ENCODE measurements around the gene SLC47A2. TPM values are rescaled to one million over a fixed set of nuclear protein-coding genes. Genes with fewer than 3 reads are reported as not detected.

The SLC47A2 gene
- total RNA-seq, 2 experiments from 2014 or later = not detected

DNA sequence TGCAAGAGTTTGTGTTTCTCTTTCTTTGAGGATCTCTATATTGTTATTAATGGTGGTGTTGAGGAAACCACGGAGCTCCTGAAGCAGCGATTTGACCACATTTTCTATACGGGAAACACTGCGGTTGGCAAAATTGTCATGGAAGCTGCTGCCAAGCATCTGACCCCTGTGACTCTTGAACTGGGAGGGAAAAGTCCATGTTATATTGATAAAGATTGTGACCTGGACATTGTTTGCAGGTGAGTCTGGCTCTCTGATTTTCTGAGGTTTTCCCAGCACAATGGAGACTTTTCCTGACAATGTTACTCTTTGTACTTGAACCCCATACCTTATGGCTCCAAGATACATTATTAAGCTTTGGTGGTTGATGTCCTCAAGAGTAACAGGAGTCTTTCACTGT lies 60.0 kb downstream of the SLC47A2 start:
- H3K9me3 Mint-ChIP-seq = peaks cover 2% of the 10 kb centered on the region
- no peak for DNase-seq
- H3K4me3 Mint-ChIP-seq = no peak overlapping the region
- H3K4me1 Mint-ChIP-seq = peaks cover 7% of the 10 kb centered on the region
- H3K27me3 Mint-ChIP-seq = no peaks in the 10 kb centered on the region
- H3K36me3 Mint-ChIP-seq = peaks cover 25% of the 10 kb centered on the region
- H3K27ac Mint-ChIP-seq = no peak overlapping the region

GRCh38 chr17:19654896-19655295 lies 61.5 kb downstream of the SLC47A2 start:
- Mint-ChIP-seq H3K36me3 (peaks cover 25% of the 10 kb centered on the region), H3K4me1 (peaks cover 14% of the 10 kb centered on the region), H3K4me3 (no peak overlapping the region), H3K9me3 (peaks cover 2% of the 10 kb centered on the region), H3K27ac (no peak overlapping the region), H3K27me3 (no peaks in the 10 kb centered on the region)
- no peak for DNase-seq

DNA sequence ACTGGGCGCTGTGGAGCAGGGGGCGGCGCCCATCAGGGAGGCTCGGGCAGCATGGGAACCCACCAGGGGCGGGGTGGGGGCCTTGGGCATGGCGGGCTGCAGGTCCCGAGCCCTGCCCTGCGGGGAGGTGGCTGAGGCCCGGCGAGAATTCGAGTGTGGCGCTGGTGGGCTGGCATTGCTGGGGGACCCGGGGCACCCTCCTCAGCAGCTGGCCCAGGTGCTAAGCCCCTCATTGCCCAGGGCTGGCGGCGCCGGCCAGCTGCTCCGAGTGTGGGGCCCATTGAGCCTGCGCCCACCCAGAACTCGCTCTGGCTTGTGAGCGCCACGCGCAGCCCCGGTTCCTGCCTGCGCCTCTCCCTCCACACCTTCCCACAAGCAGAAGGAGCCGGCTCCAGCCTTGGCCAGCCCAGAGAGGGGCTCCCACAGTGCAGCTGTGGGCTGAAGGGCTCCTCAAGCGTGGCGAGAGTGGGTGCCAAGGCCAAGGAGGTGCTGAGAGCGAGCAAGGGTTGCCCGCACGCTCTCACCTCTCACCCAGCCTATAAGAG lies 62.0 kb downstream of the SLC47A2 start:
- peaks cover 2% of the 10 kb centered on the region for H3K9me3 Mint-ChIP-seq
- peaks cover 19% of the 10 kb centered on the region for H3K4me1 Mint-ChIP-seq
- H3K27ac Mint-ChIP-seq = no peak overlapping the region
- no peaks in the 10 kb centered on the region for H3K27me3 Mint-ChIP-seq
- peaks cover 25% of the 10 kb centered on the region for H3K36me3 Mint-ChIP-seq
- DNase-seq = no peak
- H3K4me3 Mint-ChIP-seq = no peak overlapping the region

GRCh38 chr17:19652595-19652994 lies 63.8 kb downstream of the SLC47A2 start:
- Mint-ChIP-seq H3K27ac (no peak overlapping the region), H3K27me3 (no peaks in the 10 kb centered on the region), H3K36me3 (peaks cover 25% of the 10 kb centered on the region), H3K4me3 (no peak overlapping the region), H3K4me1 (peaks cover 30% of the 10 kb centered on the region), H3K9me3 (peaks cover 2% of the 10 kb centered on the region)
- no peak for DNase-seq

GRCh38 chr17:19651451-19652238 lies 64.7 kb downstream of the SLC47A2 start:
- Mint-ChIP-seq H3K4me1 (peaks cover 40% of the 10 kb centered on the region), H3K4me3 (no peak overlapping the region), H3K27me3 (no peaks in the 10 kb centered on the region), H3K36me3 (peaks cover 25% of the 10 kb centered on the region), H3K27ac (no peak overlapping the region), H3K9me3 (peaks cover 2% of the 10 kb centered on the region)
- no peak for DNase-seq

DNA sequence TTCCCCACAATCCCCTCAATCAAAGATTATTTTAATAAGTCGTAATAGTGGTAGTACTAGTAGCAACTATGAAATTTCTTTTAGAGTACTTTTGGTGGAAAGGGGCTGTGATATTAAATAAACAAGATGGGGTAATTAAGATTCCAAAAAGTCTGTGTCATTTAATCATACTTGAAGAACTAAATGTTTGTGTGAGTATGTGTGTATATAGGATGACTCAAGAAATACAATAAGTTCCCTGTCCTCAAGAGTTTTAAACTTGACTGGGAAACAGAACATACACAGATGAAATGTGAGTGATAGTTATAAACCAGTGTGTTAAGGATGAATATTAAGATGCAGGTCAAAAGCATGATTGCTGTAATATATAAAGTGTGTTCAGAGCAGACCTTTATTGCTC lies 65.6 kb downstream of the SLC47A2 start:
- H3K27ac Mint-ChIP-seq = no peak overlapping the region
- H3K27me3 Mint-ChIP-seq = no peaks in the 10 kb centered on the region
- no peak for DNase-seq
- peaks cover 23% of the 10 kb centered on the region for H3K36me3 Mint-ChIP-seq
- no peak overlapping the region for H3K4me3 Mint-ChIP-seq
- peaks cover 2% of the 10 kb centered on the region for H3K9me3 Mint-ChIP-seq
- H3K4me1 Mint-ChIP-seq = peaks cover 44% of the 10 kb centered on the region

- H3K4me3 Mint-ChIP-seq = peak overlapping the region; percentile 90
- H3K4me1 Mint-ChIP-seq = peaks cover 46% of the 10 kb centered on the region
- peaks cover 2% of the 10 kb centered on the region for H3K9me3 Mint-ChIP-seq
- peaks cover 14% of the 10 kb centered on the region for H3K36me3 Mint-ChIP-seq
- H3K27ac Mint-ChIP-seq = peak overlapping the region; percentile 69
- DNase-seq = no peak
- H3K27me3 Mint-ChIP-seq = peaks cover 4% of the 10 kb centered on the region
These were observed 67.2 kb downstream of the SLC47A2 start for GRCh38 chr17:19649274-19649541.

DNA sequence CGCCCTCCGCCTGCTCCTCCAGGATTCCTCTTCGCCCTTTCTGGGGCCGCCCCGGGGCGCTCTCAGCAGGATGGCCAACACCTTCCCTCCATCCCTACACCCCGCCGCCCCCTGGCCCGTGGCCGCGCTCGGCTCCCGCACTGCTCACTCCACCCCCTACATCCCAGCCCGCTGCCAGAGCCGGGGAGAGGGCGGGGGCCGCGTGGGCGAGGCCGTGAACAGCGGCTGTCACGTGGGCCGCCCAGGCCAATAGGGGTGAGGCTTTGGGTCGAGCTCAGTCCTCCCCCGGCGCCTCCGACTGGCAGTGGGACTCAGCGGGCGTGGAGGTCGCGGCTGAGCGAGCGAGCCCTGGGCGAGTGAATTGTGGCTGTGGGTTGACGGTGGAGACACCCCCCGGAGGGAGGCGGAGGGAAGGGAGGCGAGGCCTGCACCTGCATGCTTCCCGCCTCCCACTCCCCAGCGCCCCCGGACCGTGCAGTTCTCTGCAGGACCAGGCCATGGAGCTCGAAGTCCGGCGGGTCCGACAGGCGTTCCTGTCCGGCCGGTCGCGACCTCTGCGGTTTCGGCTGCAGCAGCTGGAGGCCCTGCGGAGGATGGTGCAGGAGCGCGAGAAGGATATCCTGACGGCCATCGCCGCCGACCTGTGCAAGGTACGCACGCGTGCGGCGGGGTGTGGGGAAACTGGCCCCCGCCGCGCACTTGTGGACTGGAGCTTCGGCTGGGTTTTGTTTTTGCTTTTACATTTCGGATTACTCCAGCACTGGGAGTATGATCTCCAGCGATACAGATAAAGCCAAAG lies 67.7 kb downstream of the SLC47A2 start, which contains the start of gene ALDH3A2:
Gene ALDH3A2, plus strand, starts transcription at position 277 of the 799 bp plus-strand sequence. Its CDS starts 221 bp downstream, at position 498.
- H3K4me3 Mint-ChIP-seq = peak within 1 kb of the TSS; percentile 90
- H3K27ac Mint-ChIP-seq = peak within 1 kb of the TSS; percentile 93
- peaks cover 4% of the 10 kb centered on the region for H3K27me3 Mint-ChIP-seq
- peak; percentile 97 for DNase-seq
- H3K36me3 Mint-ChIP-seq = peaks cover 10% of the 10 kb centered on the region
- peaks cover 2% of the 10 kb centered on the region for H3K9me3 Mint-ChIP-seq
- peaks cover 46% of the 10 kb centered on the region for H3K4me1 Mint-ChIP-seq

DNA sequence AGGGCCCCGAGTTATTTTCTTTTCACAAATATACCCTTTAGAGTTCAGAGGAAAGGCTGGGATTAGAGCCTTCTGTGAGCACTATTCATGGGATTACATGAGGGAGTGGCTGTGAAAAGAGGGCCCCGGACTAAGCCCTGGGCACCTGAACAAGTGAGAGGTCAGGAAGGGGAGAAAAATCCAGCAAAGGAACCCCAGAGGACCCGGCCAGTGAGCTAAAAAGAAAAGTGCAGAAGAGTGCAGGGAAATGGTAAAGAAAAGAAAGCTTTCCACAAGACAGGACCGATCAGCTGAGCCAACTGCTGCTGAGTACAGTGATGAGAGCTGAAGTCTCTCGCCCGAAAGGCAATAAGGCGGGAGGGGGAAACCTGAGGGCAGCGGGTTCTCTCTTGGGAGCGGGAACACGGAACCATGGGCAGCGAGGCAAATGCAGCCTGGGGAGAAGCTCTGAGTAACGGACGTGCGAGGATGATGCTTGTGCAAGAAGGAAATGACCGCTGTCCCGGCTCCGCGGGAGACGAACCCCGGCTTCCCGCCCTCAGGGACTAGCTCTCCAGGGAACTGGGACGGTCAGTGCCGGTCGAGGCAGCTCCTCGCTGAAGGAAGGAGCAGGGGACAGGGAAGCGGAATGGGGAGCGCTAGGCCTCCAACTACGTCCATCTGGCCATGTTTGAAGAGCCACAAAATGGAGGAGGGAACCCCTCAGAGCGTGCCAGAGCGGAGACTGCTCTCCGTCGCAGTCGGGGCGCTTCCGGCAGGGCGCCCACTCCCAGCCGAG lies 68.5 kb downstream of the SLC47A2 start:
- DNase-seq = no peak

DNA sequence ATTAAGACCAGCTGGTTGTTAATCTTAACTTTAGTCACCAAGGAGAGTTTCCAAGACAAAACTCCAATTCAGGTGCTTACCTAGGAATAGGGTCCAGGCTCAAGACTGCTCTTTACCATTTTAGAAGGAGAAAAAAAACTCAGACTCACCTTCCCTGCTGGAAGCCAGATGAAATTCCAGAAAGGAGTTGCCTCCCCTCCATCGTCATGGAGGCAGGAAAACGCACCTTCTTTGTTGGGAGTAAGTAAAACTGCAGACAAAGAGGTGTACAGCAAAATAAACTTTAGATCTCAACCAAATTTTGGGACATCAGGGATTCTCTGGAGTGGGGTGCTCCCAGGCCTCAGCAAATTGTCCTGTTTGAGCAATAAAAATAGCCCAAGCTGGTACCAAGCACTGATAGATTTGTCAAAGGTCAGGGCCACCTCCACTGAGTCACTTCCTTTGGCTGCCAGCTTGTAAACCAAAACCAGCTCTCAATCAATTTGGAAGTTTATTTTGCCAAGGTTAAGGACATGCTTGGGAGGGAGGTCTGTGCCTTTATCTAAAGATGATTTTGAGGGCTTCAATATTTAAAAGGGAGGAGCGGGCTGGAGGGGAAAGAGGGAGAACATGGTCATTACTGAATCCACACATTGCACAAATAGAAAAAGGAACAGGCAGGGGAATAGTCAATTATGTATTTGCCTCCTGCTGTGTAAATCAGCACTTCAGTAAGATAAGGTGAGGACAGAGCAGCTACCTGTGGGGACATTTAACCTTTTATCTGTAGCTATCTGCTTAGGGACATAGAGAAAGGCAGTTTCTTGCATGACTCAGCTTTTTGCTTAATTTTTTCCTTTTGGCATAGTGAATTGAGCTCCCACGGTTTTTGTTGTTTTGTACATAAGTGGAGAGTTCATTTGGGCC lies 69.3 kb downstream of the SLC47A2 start:
- Mint-ChIP-seq H3K9me3 (no peaks in the 10 kb centered on the region), H3K36me3 (peaks cover 2% of the 10 kb centered on the region), H3K4me3 (peak overlapping the region; percentile 90), H3K27ac (peak overlapping the region; percentile 93), H3K4me1 (peaks cover 50% of the 10 kb centered on the region), H3K27me3 (peaks cover 4% of the 10 kb centered on the region)
- DNase-seq = no peak

More for the DNA sequence above, 68.5 kb downstream of the SLC47A2 start:
- Mint-ChIP-seq H3K4me3 (peak overlapping the region; percentile 90), H3K27me3 (peaks cover 4% of the 10 kb centered on the region), H3K9me3 (no peaks in the 10 kb centered on the region), H3K4me1 (peaks cover 46% of the 10 kb centered on the region), H3K27ac (peak overlapping the region; percentile 93), H3K36me3 (peaks cover 3% of the 10 kb centered on the region)

DNA sequence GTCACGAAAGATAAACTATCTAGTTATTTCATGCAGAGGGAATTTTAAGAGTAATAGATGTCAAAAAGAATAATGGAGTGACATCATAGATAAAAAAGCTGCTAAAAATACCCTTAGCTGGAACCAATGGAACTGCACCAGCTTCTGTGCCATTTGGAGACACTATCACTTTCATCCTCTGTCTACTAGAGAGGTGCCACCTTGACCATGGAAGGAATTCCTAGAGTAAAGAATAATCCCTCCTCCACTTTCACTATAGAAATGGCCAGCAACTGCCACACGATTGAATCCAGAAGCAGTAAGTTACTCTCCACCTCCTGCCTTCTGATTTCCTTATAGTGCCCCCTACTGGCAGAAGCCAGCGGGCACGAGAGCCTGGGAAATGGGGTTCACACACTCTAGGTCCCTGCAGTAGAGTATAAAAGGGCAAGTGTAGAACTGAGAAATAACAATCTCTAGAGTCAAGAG lies 70.6 kb downstream of the SLC47A2 start:
- Mint-ChIP-seq H3K27ac (no peak overlapping the region), H3K27me3 (peaks cover 4% of the 10 kb centered on the region)

GRCh38 chr17:19644493-19645210 lies 71.7 kb downstream of the SLC47A2 start:
- H3K4me3 Mint-ChIP-seq = no peak overlapping the region
- H3K27ac Mint-ChIP-seq = no peak overlapping the region

More for the DNA sequence above, 70.6 kb downstream of the SLC47A2 start:
- Mint-ChIP-seq H3K4me1 (peaks cover 41% of the 10 kb centered on the region), H3K4me3 (no peak overlapping the region), H3K9me3 (no peaks in the 10 kb centered on the region), H3K36me3 (no peaks in the 10 kb centered on the region)
- DNase-seq = peak; percentile 48

DNA sequence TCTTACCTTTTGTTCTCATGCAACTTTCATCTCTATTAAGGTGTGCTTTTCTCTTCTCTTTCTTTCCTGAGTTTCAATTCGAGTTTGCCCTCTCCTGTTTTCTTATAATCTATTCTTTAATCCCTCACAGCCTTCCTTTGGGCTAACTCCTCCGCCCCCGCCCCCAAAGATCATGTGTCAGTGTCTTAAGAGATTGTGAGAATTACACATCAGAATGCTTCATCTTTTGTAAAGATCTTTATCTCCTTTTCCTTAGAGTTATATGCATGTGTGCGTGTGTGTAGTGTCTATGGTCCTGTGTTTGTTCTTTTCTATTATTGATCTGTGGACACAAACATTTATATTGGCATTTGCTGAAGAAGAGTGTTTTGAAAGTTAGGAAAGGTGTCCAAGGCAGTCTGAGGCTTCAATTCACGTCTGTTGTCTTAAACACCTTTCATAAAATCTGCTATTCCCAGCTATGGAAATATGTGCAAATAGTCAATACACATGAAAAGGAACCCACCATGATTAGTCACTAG lies 74.0 kb downstream of the SLC47A2 start:
- Mint-ChIP-seq H3K9me3 (no peaks in the 10 kb centered on the region), H3K27ac (no peak overlapping the region), H3K36me3 (no peaks in the 10 kb centered on the region), H3K4me1 (peaks cover 20% of the 10 kb centered on the region), H3K4me3 (no peak overlapping the region), H3K27me3 (peaks cover 4% of the 10 kb centered on the region)
- no peak for DNase-seq

More at GRCh38 chr17:19644493-19645210, 71.7 kb downstream of the SLC47A2 start:
- H3K4me1 Mint-ChIP-seq = peaks cover 34% of the 10 kb centered on the region
- H3K9me3 Mint-ChIP-seq = no peaks in the 10 kb centered on the region
- DNase-seq = no peak
- no peaks in the 10 kb centered on the region for H3K36me3 Mint-ChIP-seq
- peaks cover 4% of the 10 kb centered on the region for H3K27me3 Mint-ChIP-seq

All from activated naive CD8-positive, alpha-beta T cell treated with anti-CD3 and anti-CD28 coated beads for 36 hours (primary cell).